Stimulated activated effector memory CD8-positive, alpha-beta T cell treated with anti-CD3 and anti-CD28 coated beads, Interleukin-12 subunit alpha, Interleukin-12 subunit beta, amount 100 ng/mL, for 72 hours (primary cell): Measurements from ENCODE around the gene ZFP36L2.

Experiments
- ATAC-seq: fragments of 150-1000 bp; cut with Tn5 transposase; 2 replicates; pipeline ENCODE4 v1.10.0; 2021
- DNase-seq, 2 donors: peaks; one replicate each; pipeline ENCODE4 v3.0.0; 2021 to 2022; ENCODE audit warnings: low spot score in 2 of 2
- H3K27ac Mint-ChIP-seq: one replicate; pipeline ENCODE4 v1.8.0; 2022; ENCODE audit warnings: mild to moderate bottlenecking, mixed read lengths
- H3K36me3 Mint-ChIP-seq: one replicate; pipeline ENCODE4 v1.8.0; 2022; ENCODE audit warnings: mild to moderate bottlenecking, mixed read lengths
- H3K4me1 Mint-ChIP-seq: one replicate; pipeline ENCODE4 v1.8.0; 2022; ENCODE audit warnings: mixed read lengths
- H3K4me3 Mint-ChIP-seq: one replicate; pipeline ENCODE4 v1.8.0; 2022; ENCODE audit warnings: mild to moderate bottlenecking, mixed read lengths
- H3K9me3 Mint-ChIP-seq: one replicate; pipeline ENCODE4 v1.8.0; 2022; ENCODE audit warnings: mixed read lengths

Gene ZFP36L2

GRCh38 chr2:43210467-43211303, 15.7 kb downstream of the ZFP36L2 start:
- Mint-ChIP-seq H3K36me3 (no peaks in the 10 kb centered on the region), H3K9me3 (no peaks in the 10 kb centered on the region), H3K4me3 (no peak overlapping the region), H3K4me1 (peaks cover 44% of the 10 kb centered on the region), H3K27ac (no peak overlapping the region)
- ATAC-seq (peak; percentile 27), DNase-seq (no peak)

- Mint-ChIP-seq H3K4me1 (peaks cover 46% of the 10 kb centered on the region), H3K4me3 (no peak overlapping the region), H3K27ac (peak overlapping the region; percentile 63), H3K9me3 (no peaks in the 10 kb centered on the region), H3K36me3 (no peaks in the 10 kb centered on the region)
- DNase-seq, result no peak
- ATAC-seq, result no peak
These were observed 16.3 kb downstream of the ZFP36L2 start for GRCh38 chr2:43210125-43210466.

- no peak overlapping the region for H3K4me3 Mint-ChIP-seq
- H3K36me3 Mint-ChIP-seq, result no peaks in the 10 kb centered on the region
- H3K9me3 Mint-ChIP-seq, result no peaks in the 10 kb centered on the region
- peaks cover 46% of the 10 kb centered on the region for H3K4me1 Mint-ChIP-seq
- DNase-seq, result no peak
- no peak overlapping the region for H3K27ac Mint-ChIP-seq
- ATAC-seq, result no peak
These were observed 17.1 kb downstream of the ZFP36L2 start for GRCh38 chr2:43209204-43209717.

GRCh38 chr2:43207553-43208300, 18.7 kb downstream of the ZFP36L2 start:
- no peak for ATAC-seq
- Mint-ChIP-seq H3K9me3 (no peaks in the 10 kb centered on the region), H3K36me3 (no peaks in the 10 kb centered on the region), H3K4me3 (no peak overlapping the region), H3K4me1 (peaks cover 41% of the 10 kb centered on the region), H3K27ac (peak overlapping the region; percentile 82)
- DNase-seq, result no peak

GRCh38 chr2:43206602-43207001, 19.8 kb downstream of the ZFP36L2 start:
- H3K4me1 Mint-ChIP-seq, result peaks cover 35% of the 10 kb centered on the region
- DNase-seq (no peak), ATAC-seq (no peak)
- no peak overlapping the region for H3K4me3 Mint-ChIP-seq
- peak overlapping the region; percentile 82 for H3K27ac Mint-ChIP-seq
- no peaks in the 10 kb centered on the region for H3K36me3 Mint-ChIP-seq
- H3K9me3 Mint-ChIP-seq, result no peaks in the 10 kb centered on the region

GRCh38 chr2:43203373-43203772, 23.0 kb downstream of the ZFP36L2 start:
- Mint-ChIP-seq H3K9me3 (no peaks in the 10 kb centered on the region), H3K36me3 (no peaks in the 10 kb centered on the region), H3K4me3 (no peak overlapping the region), H3K4me1 (peaks cover 22% of the 10 kb centered on the region), H3K27ac (no peak overlapping the region)
- no peak for ATAC-seq
- no peak for DNase-seq

GRCh38 chr2:43202289-43202688, 24.1 kb downstream of the ZFP36L2 start:
- Mint-ChIP-seq H3K4me3 (no peak overlapping the region), H3K9me3 (no peaks in the 10 kb centered on the region), H3K36me3 (no peaks in the 10 kb centered on the region), H3K27ac (no peak overlapping the region), H3K4me1 (peaks cover 19% of the 10 kb centered on the region)
- ATAC-seq (no peak), DNase-seq (no peak)

GRCh38 chr2:43201497-43201896, 24.9 kb downstream of the ZFP36L2 start:
- ATAC-seq, result no peak
- H3K27ac Mint-ChIP-seq, result no peak overlapping the region
- peaks cover 25% of the 10 kb centered on the region for H3K4me1 Mint-ChIP-seq
- H3K36me3 Mint-ChIP-seq, result no peaks in the 10 kb centered on the region
- no peaks in the 10 kb centered on the region for H3K9me3 Mint-ChIP-seq
- H3K4me3 Mint-ChIP-seq, result no peak overlapping the region
- DNase-seq, result no peak

- H3K4me1 Mint-ChIP-seq, result peaks cover 24% of the 10 kb centered on the region
- no peak overlapping the region for H3K4me3 Mint-ChIP-seq
- no peaks in the 10 kb centered on the region for H3K36me3 Mint-ChIP-seq
- H3K9me3 Mint-ChIP-seq, result no peaks in the 10 kb centered on the region
- ATAC-seq (no peak), DNase-seq (no peak)
- peak overlapping the region; percentile 63 for H3K27ac Mint-ChIP-seq
These were observed 25.4 kb downstream of the ZFP36L2 start for GRCh38 chr2:43201016-43201415.

GRCh38 chr2:43199492-43200488, 26.6 kb downstream of the ZFP36L2 start:
- Mint-ChIP-seq H3K27ac (peak overlapping the region; percentile 86), H3K4me1 (peaks cover 30% of the 10 kb centered on the region), H3K9me3 (no peaks in the 10 kb centered on the region), H3K36me3 (no peaks in the 10 kb centered on the region), H3K4me3 (no peak overlapping the region)
- ATAC-seq (no peak), DNase-seq (no peak)

- Mint-ChIP-seq H3K4me1 (peaks cover 45% of the 10 kb centered on the region), H3K27ac (peak overlapping the region; percentile 86), H3K9me3 (no peaks in the 10 kb centered on the region), H3K36me3 (no peaks in the 10 kb centered on the region), H3K4me3 (no peak overlapping the region)
- ATAC-seq, result no peak
- no peak for DNase-seq
These were observed 28.1 kb downstream of the ZFP36L2 start for GRCh38 chr2:43198263-43198662.

- H3K4me3 Mint-ChIP-seq, result peak overlapping the region; percentile 47
- no peak for ATAC-seq
These were observed 28.9 kb downstream of the ZFP36L2 start for GRCh38 chr2:43197588-43197896.

GRCh38 chr2:43196768-43197587, 29.4 kb downstream of the ZFP36L2 start:
- Mint-ChIP-seq H3K4me1 (peaks cover 58% of the 10 kb centered on the region), H3K36me3 (no peaks in the 10 kb centered on the region), H3K9me3 (no peaks in the 10 kb centered on the region), H3K4me3 (peak overlapping the region; percentile 47), H3K27ac (peak overlapping the region; percentile 86)
- DNase-seq, result no peak
- no peak for ATAC-seq

More at GRCh38 chr2:43197588-43197896, 28.9 kb downstream of the ZFP36L2 start:
- Mint-ChIP-seq H3K36me3 (no peaks in the 10 kb centered on the region), H3K4me1 (peaks cover 52% of the 10 kb centered on the region), H3K27ac (peak overlapping the region; percentile 86), H3K9me3 (no peaks in the 10 kb centered on the region)
- DNase-seq, result no peak

- H3K4me3 Mint-ChIP-seq, result peak overlapping the region; percentile 73
- ATAC-seq (no peak), DNase-seq (no peak)
- H3K36me3 Mint-ChIP-seq, result no peaks in the 10 kb centered on the region
- H3K4me1 Mint-ChIP-seq, result peaks cover 64% of the 10 kb centered on the region
- no peaks in the 10 kb centered on the region for H3K9me3 Mint-ChIP-seq
- H3K27ac Mint-ChIP-seq, result peak overlapping the region; percentile 93
These were observed 32.1 kb downstream of the ZFP36L2 start for GRCh38 chr2:43194121-43194869.
